Parathyroid adenoma (tissue), 2 donors: ENCODE measurements around the gene KRTAP12-1.
"Not testable (repeated sequence)": the region's sequence is repeated elsewhere in the genome, so short reads cannot be mapped to it uniquely, and the experiment has no call there.

Source experiments
- H2AFZ ChIP-seq: fragments of 300-600 bp; sonication (generic); one replicate; pipeline ENCODE4 v1.7.0; 2017; ENCODE audit warnings: antibody characterized with exemption, mild to moderate bottlenecking
- H3K27ac ChIP-seq: fragments of 300-600 bp; sonication (generic); one replicate; pipeline ENCODE4 v1.7.0; 2017
- H3K27me3 ChIP-seq: fragments of 300-600 bp; sonication (generic); one replicate; pipeline ENCODE4 v1.7.0; 2017; ENCODE audit warnings: low read length; ENCODE audit not compliant: control insufficient read depth, insufficient read depth
- H3K36me3 ChIP-seq: fragments of 300-600 bp; sonication (generic); one replicate; pipeline ENCODE4 v1.7.0; 2017; ENCODE audit warnings: low read length; ENCODE audit not compliant: control insufficient read depth, insufficient read depth
- H3K4me1 ChIP-seq: fragments of 300-600 bp; sonication (generic); one replicate; pipeline ENCODE4 v1.7.0; 2017; ENCODE audit warnings: control low read depth
- H3K4me2 ChIP-seq: fragments of 300-600 bp; sonication (generic); one replicate; pipeline ENCODE4 v1.7.0; 2017; ENCODE audit warnings: low read length
- H3K4me3 ChIP-seq: fragments of 300-600 bp; sonication (generic); one replicate; pipeline ENCODE4 v1.7.0; 2017; ENCODE audit warnings: low read depth, low read length
- H3K79me2 ChIP-seq: fragments of 300-600 bp; sonication (generic); one replicate; pipeline ENCODE4 v1.7.0; 2017; ENCODE audit warnings: control low read depth
- H3K9ac ChIP-seq: fragments of 300-600 bp; sonication (generic); one replicate; pipeline ENCODE4 v1.7.0; 2017; ENCODE audit warnings: mild to moderate bottlenecking
- H3K9me3 ChIP-seq: fragments of 300-600 bp; sonication (generic); one replicate; pipeline ENCODE4 v1.7.0; 2017; ENCODE audit warnings: low read length; ENCODE audit not compliant: control insufficient read depth
- CTCF ChIP-seq: fragments of 300-600 bp; sonication (generic); IDR thresholded peaks from one replicate; pipeline ENCODE4 v1.7.0; 2017; ENCODE audit warnings: antibody characterized with exemption, mild to moderate bottlenecking
- donor health status: primary hyperparathyroidism.

The KRTAP12-1 gene

GRCh38 chr21:44695184-44695583, 13.2 kb upstream of the KRTAP12-1 start:
- H3K79me2 ChIP-seq = no peaks in the 10 kb centered on the region
- no peak for TF ChIP-seq CTCF
- H3K4me1 ChIP-seq = no peaks in the 10 kb centered on the region
- H3K9ac ChIP-seq = no peak overlapping the region
- H3K27me3 ChIP-seq = no peaks in the 10 kb centered on the region
- H3K4me2 ChIP-seq = no peak overlapping the region
- no peak overlapping the region for H3K27ac ChIP-seq
- H3K4me3 ChIP-seq = no peak overlapping the region
- H3K9me3 ChIP-seq = no peaks in the 10 kb centered on the region
- H3K36me3 ChIP-seq = no peaks in the 10 kb centered on the region
- H2AFZ ChIP-seq = no peak overlapping the region

GRCh38 chr21:44694776-44695175, 12.8 kb upstream of the KRTAP12-1 start:
- H3K4me3 ChIP-seq = no peak overlapping the region
- H3K9ac ChIP-seq = no peak overlapping the region
- no peak overlapping the region for H3K27ac ChIP-seq
- no peak overlapping the region for H2AFZ ChIP-seq
- no peaks in the 10 kb centered on the region for H3K36me3 ChIP-seq
- H3K79me2 ChIP-seq = no peaks in the 10 kb centered on the region
- H3K4me2 ChIP-seq = no peak overlapping the region
- no peak for TF ChIP-seq CTCF
- H3K4me1 ChIP-seq = no peaks in the 10 kb centered on the region
- no peaks in the 10 kb centered on the region for H3K27me3 ChIP-seq
- no peaks in the 10 kb centered on the region for H3K9me3 ChIP-seq

GRCh38 chr21:44692798-44693512, 11.0 kb upstream of the KRTAP12-1 start:
- H3K9ac ChIP-seq = no peak overlapping the region
- H3K9me3 ChIP-seq = no peaks in the 10 kb centered on the region
- no peak overlapping the region for H3K4me3 ChIP-seq
- TF ChIP-seq CTCF = no peak
- no peaks in the 10 kb centered on the region for H3K79me2 ChIP-seq
- no peak overlapping the region for H3K27ac ChIP-seq
- H2AFZ ChIP-seq = no peak overlapping the region
- no peaks in the 10 kb centered on the region for H3K4me1 ChIP-seq
- no peaks in the 10 kb centered on the region for H3K27me3 ChIP-seq
- no peak overlapping the region for H3K4me2 ChIP-seq
- H3K36me3 ChIP-seq = no peaks in the 10 kb centered on the region

- Histone ChIP-seq H3K4me2 (no peak overlapping the region), H3K4me1 (no peaks in the 10 kb centered on the region), H3K4me3 (no peak overlapping the region), H3K27ac (no peak overlapping the region), H3K36me3 (no peaks in the 10 kb centered on the region), H3K27me3 (no peaks in the 10 kb centered on the region), H3K9ac (no peak overlapping the region), H3K79me2 (no peaks in the 10 kb centered on the region), H3K9me3 (no peaks in the 10 kb centered on the region), H2AFZ (no peak overlapping the region)
- no peak for TF ChIP-seq CTCF
Measured at GRCh38 chr21:44691686-44692085, 9.7 kb upstream of the KRTAP12-1 start.

- not testable (repeated sequence) for H3K4me2 ChIP-seq, H3K36me3 ChIP-seq, H3K9ac ChIP-seq, H3K4me1 ChIP-seq, H2AFZ ChIP-seq, H3K4me3 ChIP-seq, H3K79me2 ChIP-seq, H3K9me3 ChIP-seq, H3K27me3 ChIP-seq, H3K27ac ChIP-seq
Measured at GRCh38 chr21:44689740-44690139, 7.8 kb upstream of the KRTAP12-1 start.
